GM10248 (cell line): ENCODE data around the gene ATF7.
A peak's percentile ranks its signal among the peaks of the same experiment; 100 is the strongest.

ENCODE experiments used
- CTCF ChIA-PET: fragments of 300-600 bp; sonication (Branson Sonifier 250); formaldehyde crosslinking; extraction: SDS; loops from one replicate; lab custom pipeline; 2021; ENCODE audit warnings: antibody characterized with exemption; lab: Yijun Ruan, JAX
- POLR2A ChIA-PET: fragments of 350-650 bp; sonication (Branson Sonifier 250); formaldehyde crosslinking; extraction: SDS; loops from one replicate; lab custom pipeline; 2020; ENCODE audit warnings: antibody characterized with exemption; lab: Yijun Ruan, JAX
- DNase-seq: peaks from one replicate; pipeline ENCODE4 v3.0.0; 2012; ENCODE audit errors: extremely low spot score
- TF ChIP-seq, protein P1 (sequence below): IDR thresholded peaks from 2 replicates; pipeline ENCODE4 v1.5.1; 2012; ENCODE audit warnings: mild to moderate bottlenecking, low read depth; ENCODE audit errors: extremely low read depth, missing control alignments, control extremely low read depth

The ATF7 gene

DNA sequence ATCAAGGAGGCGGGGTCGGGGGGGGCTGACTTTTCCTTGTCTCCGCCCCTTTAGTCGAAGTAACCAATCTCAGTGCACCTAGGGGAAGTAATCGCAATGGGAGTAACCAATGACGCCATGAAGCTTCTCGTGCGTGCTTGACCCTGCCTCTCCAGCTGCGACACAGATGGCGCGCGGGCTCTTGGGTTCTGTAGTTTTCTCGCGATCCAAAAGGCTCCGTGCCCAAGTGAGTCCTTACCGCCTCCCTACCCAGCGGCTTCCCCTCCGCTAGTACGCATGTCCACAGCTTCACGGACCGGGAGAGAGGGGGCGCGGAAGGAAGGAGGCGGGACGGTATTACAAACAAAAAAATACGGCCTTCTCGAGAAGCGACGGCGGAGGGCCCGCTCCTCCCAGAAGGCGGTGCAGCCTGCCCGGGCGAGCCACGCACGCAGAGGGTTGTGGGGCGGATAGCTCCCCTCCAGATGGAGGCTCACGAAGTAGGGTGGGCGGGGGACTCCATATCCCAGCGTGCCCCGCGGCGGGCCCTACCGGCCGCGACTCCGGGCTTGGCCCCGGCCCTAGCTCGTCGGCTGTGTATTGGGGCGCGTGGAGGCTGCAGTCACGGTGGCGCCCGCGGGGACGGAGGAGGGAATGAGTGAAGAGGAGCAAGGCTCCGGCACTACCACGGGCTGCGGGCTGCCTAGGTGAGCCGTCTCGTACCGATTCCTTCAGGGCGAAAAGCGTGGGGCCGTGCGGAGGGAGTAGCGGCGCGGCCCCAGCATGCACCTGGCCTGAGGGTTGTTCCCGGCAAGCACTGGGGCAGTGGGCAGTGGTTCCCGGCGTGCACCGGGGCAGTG, 125.2 kb downstream of the ATF7 start, which contains the start of gene TARBP2:
TSS of gene TARBP2 (plus strand) at position 508 of the 839 bp plus-strand sequence. CDS start at position 634, 126 bp downstream.
- POLR2A ChIA-PET, result interaction anchor here (0.5 to 2.0 kb wide), 19 partner anchors 9 to 1774 kb away, joined by 3 to 10 read pairs (median 3); partner anchors contain the start of genes AAAS, CBX5, EIF4B and HNRNPA1
- DNase-seq, result peak; percentile 96
- TF ChIP-seq, protein P1, sequence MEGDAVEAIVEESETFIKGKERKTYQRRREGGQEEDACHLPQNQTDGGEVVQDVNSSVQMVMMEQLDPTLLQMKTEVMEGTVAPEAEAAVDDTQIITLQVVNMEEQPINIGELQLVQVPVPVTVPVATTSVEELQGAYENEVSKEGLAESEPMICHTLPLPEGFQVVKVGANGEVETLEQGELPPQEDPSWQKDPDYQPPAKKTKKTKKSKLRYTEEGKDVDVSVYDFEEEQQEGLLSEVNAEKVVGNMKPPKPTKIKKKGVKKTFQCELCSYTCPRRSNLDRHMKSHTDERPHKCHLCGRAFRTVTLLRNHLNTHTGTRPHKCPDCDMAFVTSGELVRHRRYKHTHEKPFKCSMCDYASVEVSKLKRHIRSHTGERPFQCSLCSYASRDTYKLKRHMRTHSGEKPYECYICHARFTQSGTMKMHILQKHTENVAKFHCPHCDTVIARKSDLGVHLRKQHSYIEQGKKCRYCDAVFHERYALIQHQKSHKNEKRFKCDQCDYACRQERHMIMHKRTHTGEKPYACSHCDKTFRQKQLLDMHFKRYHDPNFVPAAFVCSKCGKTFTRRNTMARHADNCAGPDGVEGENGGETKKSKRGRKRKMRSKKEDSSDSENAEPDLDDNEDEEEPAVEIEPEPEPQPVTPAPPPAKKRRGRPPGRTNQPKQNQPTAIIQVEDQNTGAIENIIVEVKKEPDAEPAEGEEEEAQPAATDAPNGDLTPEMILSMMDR, result no peak
- CTCF ChIA-PET, result interaction anchor here (0.6 to 5.8 kb wide), 18 partner anchors 9 to 453 kb away, joined by 3 to 43 read pairs (median 3); partner anchors contain the start of genes AAAS, ATP5MC2 and NPFF

DNA sequence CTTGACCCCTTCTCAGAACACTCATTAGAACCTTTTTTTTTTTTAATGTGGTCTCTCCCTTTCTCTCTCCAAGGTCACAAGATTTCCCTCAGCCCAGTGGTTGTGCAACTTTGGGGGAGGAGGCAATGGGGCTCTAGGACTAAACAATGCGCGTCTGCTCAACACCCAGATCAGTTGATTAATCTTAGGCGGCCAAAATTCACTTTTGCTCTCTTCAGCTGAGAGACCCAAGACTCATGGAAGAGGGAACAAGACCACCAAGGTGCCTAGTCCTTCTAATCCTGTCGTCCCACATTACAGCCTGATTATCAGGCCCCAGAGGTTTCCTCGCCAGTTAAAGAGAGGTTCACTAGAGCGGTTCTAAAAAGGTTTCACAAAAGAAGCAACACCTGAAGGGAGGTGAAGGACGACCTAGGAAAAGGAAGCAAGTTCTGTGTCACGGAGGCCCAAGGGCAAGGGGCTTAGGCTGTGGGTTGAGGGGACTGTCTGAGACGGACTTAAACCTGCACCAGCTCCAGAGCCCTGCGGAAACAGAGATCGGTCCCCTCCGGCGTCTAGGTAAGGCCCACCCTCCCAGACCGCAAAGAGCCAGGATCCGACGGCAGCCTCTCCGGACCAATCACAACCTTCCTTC, 125.9 kb downstream of the ATF7 start:
- CTCF ChIA-PET, result interaction anchor here (0.7 to 5.8 kb wide), 15 partner anchors 9 to 434 kb away, joined by 3 to 43 read pairs (median 3); partner anchors contain the start of genes AAAS and NPFF
- TF ChIP-seq, protein P1, result no peak
- POLR2A ChIA-PET, result interaction anchor here (0.6 to 2.0 kb wide), 13 partner anchors 9 to 780 kb away, joined by 3 to 10 read pairs (median 4); partner anchors contain the start of genes AAAS, CBX5, EIF4B and HNRNPA1
- DNase-seq, result no peak

DNA sequence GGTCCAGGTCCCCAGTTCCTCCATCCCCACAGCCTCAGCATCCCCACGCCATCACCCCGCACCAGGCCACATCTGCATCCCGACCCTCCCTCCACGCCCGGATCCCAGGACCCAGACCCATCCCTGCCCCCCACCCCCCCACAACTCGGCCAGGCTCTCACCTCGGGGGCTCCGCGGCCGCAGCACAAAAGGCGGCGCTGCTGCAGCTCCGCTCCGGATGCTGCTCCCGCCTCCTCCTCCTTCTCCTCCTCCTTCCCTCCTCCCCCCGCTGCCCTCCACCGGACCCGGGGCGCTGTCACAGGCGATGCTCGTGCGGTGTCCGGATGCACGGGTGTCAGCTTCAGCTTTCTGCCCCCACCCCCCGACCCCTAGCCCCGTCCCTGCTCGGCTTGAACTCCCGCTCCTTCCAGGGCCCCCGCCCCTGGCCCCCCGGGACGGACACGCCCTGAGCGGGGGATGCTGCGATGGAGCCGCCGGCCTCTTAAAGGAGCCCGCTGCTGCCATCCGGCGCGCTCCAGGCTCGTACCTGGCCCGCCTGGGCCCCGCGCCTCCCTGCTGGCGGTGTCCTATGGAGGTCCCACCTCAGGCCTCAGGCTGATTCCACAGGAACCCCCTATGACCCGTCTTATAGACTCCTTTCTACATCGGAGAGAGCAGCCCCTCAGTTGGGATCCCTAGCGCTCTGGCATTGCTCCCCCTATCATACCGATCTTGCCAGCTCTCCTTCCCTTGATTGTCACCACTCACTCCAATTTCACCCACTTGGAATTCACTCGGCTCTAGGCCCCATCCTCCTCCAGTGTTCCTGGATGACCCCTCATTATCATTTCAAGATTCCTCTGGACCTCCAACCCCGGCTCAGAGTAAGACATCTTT, 126.7 kb downstream of the ATF7 start, which contains the start of gene MAP3K12:
TSS of gene MAP3K12 (minus strand) at position 193 of the 876 bp plus-strand sequence. CDS start 12,067 bp downstream, outside the sequence.
- DNase-seq, result peak; percentile 58
- CTCF ChIA-PET, result interaction anchor here (1.0 to 5.8 kb wide), 7 partner anchors 9 to 178 kb away, joined by 3 to 43 read pairs (median 7); partner anchors contain the start of genes AAAS and NPFF

DNA sequence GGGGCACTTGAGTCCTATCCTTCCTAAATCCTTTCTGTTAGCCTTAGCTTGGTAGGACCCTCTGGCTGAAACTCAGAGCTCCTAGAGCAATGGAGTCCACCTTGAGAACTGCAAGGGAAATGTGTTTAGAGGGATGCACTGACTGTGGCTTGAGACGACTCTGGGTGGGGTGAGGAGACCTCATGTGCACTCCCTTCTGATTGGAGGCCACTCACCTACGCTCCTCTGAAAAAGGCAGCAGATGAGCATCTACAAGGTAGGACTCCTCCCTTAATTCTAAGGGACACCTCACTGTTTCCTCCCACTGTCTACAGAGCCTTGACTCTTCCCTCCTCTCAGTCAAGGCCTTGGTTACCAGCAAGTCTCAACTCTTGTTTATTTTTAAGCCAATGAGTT, 127.9 kb downstream of the ATF7 start:
- CTCF ChIA-PET, result interaction anchor here (0.7 to 5.8 kb wide), 6 partner anchors 9 to 146 kb away, joined by 3 to 43 read pairs (median 6); partner anchors contain the start of genes AMHR2 and NPFF
- no peak for DNase-seq
- POLR2A ChIA-PET, result interaction anchor here (0.6 kb wide), 1 partner anchor 861 kb away, joined by 4 read pairs; no protein-coding TSS in a partner anchor
- TF ChIP-seq, protein P1, result no peak

More for the DNA sequence above, 126.7 kb downstream of the ATF7 start, which contains the start of gene MAP3K12:
- POLR2A ChIA-PET, result interaction anchor here (0.5 to 1.0 kb wide), 4 partner anchors 8 to 245 kb away, joined by 3 to 4 read pairs (median 3); no protein-coding TSS in a partner anchor
- TF ChIP-seq, protein P1, result peak; percentile 21

DNA sequence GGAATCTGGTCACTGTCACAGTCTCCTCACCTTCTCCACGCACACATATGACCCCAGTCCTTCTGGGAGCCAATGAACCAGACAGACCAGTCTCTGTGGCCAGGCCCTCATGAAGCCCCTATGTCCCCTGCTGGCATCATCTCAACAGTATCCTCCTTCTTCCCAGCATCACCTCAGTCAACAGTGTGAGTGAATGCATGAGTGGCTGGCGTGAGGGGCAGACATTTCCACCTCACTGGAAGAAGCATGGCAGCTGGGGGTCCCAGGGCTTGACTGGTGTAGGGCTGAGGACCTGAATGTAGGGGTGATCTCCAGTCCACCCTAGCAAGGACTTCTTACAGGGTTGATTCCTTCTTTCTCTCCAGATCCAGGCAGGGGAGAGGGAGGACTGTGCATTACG, 128.7 kb downstream of the ATF7 start:
- POLR2A ChIA-PET, result no interaction called here

More for the DNA sequence above, 128.7 kb downstream of the ATF7 start:
- CTCF ChIA-PET, result interaction anchor here (0.7 to 5.8 kb wide), 5 partner anchors 13 to 145 kb away, joined by 3 to 43 read pairs (median 7); partner anchors contain the start of genes AMHR2 and NPFF
- TF ChIP-seq, protein P1, result no peak
- DNase-seq, result no peak
